H9 (cell line): ENCODE data around the gene SLC4A5. TPM values are rescaled to one million over a fixed set of nuclear protein-coding genes. Genes with fewer than 3 reads are reported as not detected.

ENCODE experiments used
- DNase-seq: peaks from one replicate; pipeline ENCODE4 v3.0.0-alpha.2; 2017
- H2AFZ ChIP-seq: one replicate; pipeline ENCODE4 v1.6.1; 2013; ENCODE audit warnings: mild to moderate bottlenecking, low read length, control low read depth, moderate library complexity
- H2AK5ac ChIP-seq: 2 replicates; pipeline ENCODE4 v1.6.1; 2013; ENCODE audit warnings: low read length, control low read depth, mixed read lengths; ENCODE audit not compliant: insufficient read length
- H2BK120ac ChIP-seq: one replicate; pipeline ENCODE4 v1.6.1; 2013; ENCODE audit warnings: low read depth, mild to moderate bottlenecking, low read length, control low read depth, inconsistent platforms; ENCODE audit not compliant: poor library complexity, severe bottlenecking
- H2BK12ac ChIP-seq: 2 replicates; pipeline ENCODE4 v1.6.1; 2013; ENCODE audit warnings: low read length, control low read depth, mixed read lengths, low read depth; ENCODE audit not compliant: insufficient read length
- H2BK15ac ChIP-seq: 2 replicates; pipeline ENCODE4 v1.6.1; 2013; ENCODE audit warnings: low read depth, low read length, control low read depth
- H2BK20ac ChIP-seq: one replicate; pipeline ENCODE4 v1.6.1; 2013; ENCODE audit warnings: low read depth, mild to moderate bottlenecking, low read length, control low read depth, inconsistent platforms; ENCODE audit not compliant: poor library complexity, severe bottlenecking
- H2BK5ac ChIP-seq: 2 replicates; pipeline ENCODE4 v1.6.1; 2013; ENCODE audit warnings: low read length, control low read depth, mixed read lengths; ENCODE audit not compliant: insufficient read length
- H3K14ac ChIP-seq: 2 replicates; pipeline ENCODE4 v1.6.1; 2013; ENCODE audit warnings: low read length, control low read depth; ENCODE audit not compliant: insufficient read depth
- H3K18ac ChIP-seq: 2 replicates; pipeline ENCODE4 v1.6.1; 2013; ENCODE audit warnings: low read depth, mild to moderate bottlenecking, mixed read lengths, low read length, control low read depth; ENCODE audit not compliant: insufficient read length
- H3K23ac ChIP-seq: 2 replicates; pipeline ENCODE4 v1.6.1; 2013; ENCODE audit warnings: low read length, control low read depth, mixed read lengths, low read depth; ENCODE audit not compliant: insufficient read length
- H3K23me2 ChIP-seq: 2 replicates; pipeline ENCODE4 v1.6.1; 2013; ENCODE audit warnings: low read depth, mild to moderate bottlenecking, mixed read lengths, low read length, control low read depth; ENCODE audit not compliant: insufficient read length, poor library complexity, severe bottlenecking
- H3K27ac ChIP-seq: 2 replicates; pipeline ENCODE4 v1.5.1; 2013; ENCODE audit warnings: low read length, control low read depth, mixed read lengths, low read depth; ENCODE audit not compliant: insufficient read length
- H3K27me3 ChIP-seq: 2 replicates; pipeline ENCODE4 v1.6.1; 2013; ENCODE audit warnings: low read length, control low read depth, inconsistent platforms; ENCODE audit not compliant: insufficient read depth
- H3K4ac ChIP-seq: 2 replicates; pipeline ENCODE4 v1.6.1; 2013; ENCODE audit warnings: low read depth, mild to moderate bottlenecking, control low read depth, inconsistent platforms, low read length, moderate library complexity
- H3K4me1 ChIP-seq: 2 replicates; pipeline ENCODE4 v1.6.1; 2013; ENCODE audit warnings: low read length, control low read depth, inconsistent platforms; ENCODE audit not compliant: insufficient read depth
- H3K4me2 ChIP-seq: 2 replicates; pipeline ENCODE4 v1.6.1; 2013; ENCODE audit warnings: low read length, control low read depth, mixed read lengths; ENCODE audit not compliant: insufficient read length, insufficient read depth
- H3K56ac ChIP-seq: 2 replicates; pipeline ENCODE4 v1.6.1; 2013; ENCODE audit warnings: low read depth, mild to moderate bottlenecking, mixed read lengths, low read length, control low read depth; ENCODE audit not compliant: insufficient read length
- H3K79me1 ChIP-seq: 2 replicates; pipeline ENCODE4 v1.6.1; 2013; ENCODE audit warnings: low read depth, mild to moderate bottlenecking, moderate library complexity, low read length, control low read depth, inconsistent platforms; ENCODE audit not compliant: insufficient read depth, poor library complexity, severe bottlenecking
- H3K79me2 ChIP-seq: 2 replicates; pipeline ENCODE4 v1.6.1; 2013; ENCODE audit warnings: low read length, control low read depth, inconsistent platforms; ENCODE audit not compliant: insufficient read depth
- H3K9ac ChIP-seq: 2 replicates; pipeline ENCODE4 v1.6.1; 2013; ENCODE audit warnings: low read length, control low read depth, mixed read lengths; ENCODE audit not compliant: insufficient read length; ENCODE audit errors: extremely low read depth
- H3K9me3 ChIP-seq: one replicate; pipeline ENCODE4 v1.6.1; 2013; ENCODE audit warnings: low read depth, low read length, inconsistent platforms; ENCODE audit not compliant: control insufficient read depth
- H3T11ph ChIP-seq: one replicate; pipeline ENCODE4 v1.6.1; 2013; ENCODE audit warnings: mild to moderate bottlenecking, low read length, control low read depth, inconsistent platforms
- H4K20me1 ChIP-seq: one replicate; pipeline ENCODE4 v1.6.1; 2013; ENCODE audit not compliant: control insufficient read depth, insufficient read length, insufficient read depth
- H4K5ac ChIP-seq: 2 replicates; pipeline ENCODE4 v1.6.1; 2013; ENCODE audit warnings: low read depth, mild to moderate bottlenecking, mixed read lengths, low read length, control low read depth; ENCODE audit not compliant: insufficient read length
- H4K8ac ChIP-seq: replicated peaks from 2 replicates; pipeline ENCODE4 v1.6.1; 2013; ENCODE audit warnings: low read length, control low read depth, mixed read lengths, low read depth; ENCODE audit not compliant: insufficient read length
- H4K91ac ChIP-seq: 2 replicates; pipeline ENCODE4 v1.6.1; 2013; ENCODE audit warnings: low read depth, mild to moderate bottlenecking, moderate library complexity, mixed read lengths, low read length, control low read depth; ENCODE audit not compliant: insufficient read length
- H3K27ac Mint-ChIP-seq, 3 experiments: 2 replicates in 2 of 3; 3 replicates in 1 of 3; pipeline ENCODE4 v1.8.0; 2020 to 2021; ENCODE audit warnings: mixed read lengths in 3 of 3, mild to moderate bottlenecking in 1 of 3, moderate library complexity in 1 of 3
- H3K27me3 Mint-ChIP-seq: 2 replicates; pipeline ENCODE4 v1.8.0; 2021; ENCODE audit warnings: low read depth, mild to moderate bottlenecking, moderate library complexity, mixed read lengths
- H3K36me3 Mint-ChIP-seq, 3 experiments: 2 replicates in 2 of 3; 3 replicates in 1 of 3; pipeline ENCODE4 v1.8.0; 2020 to 2021; ENCODE audit warnings: low read depth in 3 of 3, mixed read lengths in 3 of 3; ENCODE audit not compliant: insufficient read depth in 1 of 3
- H3K4me1 Mint-ChIP-seq, 2 experiments: 2 replicates each; pipeline ENCODE4 v1.8.0; 2020; ENCODE audit warnings: mixed read lengths in 2 of 2
- H3K4me3 Mint-ChIP-seq, 2 experiments: 2 replicates in 1 of 2; 3 replicates in 1 of 2; pipeline ENCODE4 v1.8.0; 2020 to 2021; ENCODE audit warnings: mild to moderate bottlenecking in 2 of 2, mixed read lengths in 2 of 2, moderate library complexity in 1 of 2
- H3K9me3 Mint-ChIP-seq, 2 experiments: 2 replicates in 1 of 2; 3 replicates in 1 of 2; pipeline ENCODE4 v1.8.0; 2020; ENCODE audit warnings: mild to moderate bottlenecking in 2 of 2, mixed read lengths in 2 of 2, moderate library complexity in 1 of 2
- CTCF ChIP-seq: fragments of 200-600 bp; sonication (generic); conservative IDR thresholded peaks from 3 replicates; pipeline ENCODE4 v1.8.0; 2021; ENCODE audit warnings: antibody characterized with exemption, mild to moderate bottlenecking
- WGBS: extraction: QIAGEN DNeasy Blood & Tissue Kit; methylation state at CpG from one replicate; pipeline ENCODE4 v1.1.7; 2013; ENCODE audit warnings: missing lambda C conversion rate, low lambda C conversion rate, mixed read lengths; ENCODE audit not compliant: insufficient read length; ENCODE audit errors: extremely low coverage; 5-methylcytosine and 5-hydroxymethylcytosine counted together
- total RNA-seq: library from RNA; stranded (reverse); gene quantifications from 2 replicates; pipeline ENCODE4 v1.2.1, GENCODE V29; 2021

The SLC4A5 gene
- total RNA-seq, 1 experiment from 2014 or later = 0.50 TPM

- Mint-ChIP-seq H3K4me3 (no peak overlapping the region), H3K27me3 (peaks cover 1% of the 10 kb centered on the region), H3K4me1 (peaks cover 6 to 9% of the 10 kb centered on the region in 2 experiments; a peak in 2 of 4 replicates), H3K36me3 (peaks cover 15 to 48% (median 36%) of the 10 kb centered on the region in 3 experiments; a peak in 6 of 7 replicates), H3K9me3 (no peaks in the 10 kb centered on the region), H3K27ac (peak overlapping the region in 2 of 3 experiments; percentile 19 to 58; a peak in 2 of 7 replicates)
- Histone ChIP-seq H2BK5ac (no peak overlapping the region), H3K23ac (no peak overlapping the region), H4K91ac (no peak overlapping the region), H3K79me1 (no peaks in the 10 kb centered on the region), H3K9ac (no peak overlapping the region), H2BK15ac (no peak overlapping the region), H3K14ac (no peak overlapping the region), H3K27ac (no peak overlapping the region), H2BK120ac (no peak overlapping the region), H2BK12ac (no peak overlapping the region), H2AK5ac (no peak overlapping the region), H4K20me1 (no peaks in the 10 kb centered on the region), H3K9me3 (no peaks in the 10 kb centered on the region), H2BK20ac (no peak overlapping the region), H3K23me2 (no peaks in the 10 kb centered on the region), H3K4ac (no peak overlapping the region), H3K4me2 (no peak overlapping the region), H3K27me3 (no peaks in the 10 kb centered on the region), H3K18ac (no peak overlapping the region), H3K56ac (no peak overlapping the region), H4K8ac (no peak overlapping the region), H3K4me1 (no peaks in the 10 kb centered on the region), H3K79me2 (no peaks in the 10 kb centered on the region), H4K5ac (no peak overlapping the region), H3T11ph (no peak overlapping the region), H2AFZ (no peak overlapping the region)
- DNase-seq = no peak
- no peak for TF ChIP-seq CTCF
- WGBS = no CpG with 5 or more reads among the region's 6 CpGs
These were observed 122.1 kb downstream of the SLC4A5 start for GRCh38 chr2:74221091-74221490.
